Breast epithelium (tissue), 3 donors: ENCODE measurements around the gene TMEM117.

ENCODE experiments used
- POLR2A ChIP-seq: fragments of 450-650 bp; IDR thresholded peaks from one replicate; pipeline ENCODE4 v1.6.1; 2016; ENCODE audit warnings: antibody characterized with exemption, mild to moderate bottlenecking, moderate library complexity
- POLR2AphosphoS5 ChIP-seq, 3 donors: sonication (generic); formaldehyde crosslinking; IDR thresholded peaks; one replicate each; pipeline ENCODE4 v1.6.1; 2017; ENCODE audit warnings: antibody characterized with exemption in 3 of 3
- TF ChIP-seq, protein P1 (sequence below), 3 donors: fragments of 450-650 bp; IDR thresholded peaks; one replicate each; pipeline ENCODE4 v1.5.1; 2016 to 2017; ENCODE audit warnings: antibody characterized with exemption in 3 of 3, mild to moderate bottlenecking in 3 of 3, moderate library complexity in 3 of 3

DNA sequence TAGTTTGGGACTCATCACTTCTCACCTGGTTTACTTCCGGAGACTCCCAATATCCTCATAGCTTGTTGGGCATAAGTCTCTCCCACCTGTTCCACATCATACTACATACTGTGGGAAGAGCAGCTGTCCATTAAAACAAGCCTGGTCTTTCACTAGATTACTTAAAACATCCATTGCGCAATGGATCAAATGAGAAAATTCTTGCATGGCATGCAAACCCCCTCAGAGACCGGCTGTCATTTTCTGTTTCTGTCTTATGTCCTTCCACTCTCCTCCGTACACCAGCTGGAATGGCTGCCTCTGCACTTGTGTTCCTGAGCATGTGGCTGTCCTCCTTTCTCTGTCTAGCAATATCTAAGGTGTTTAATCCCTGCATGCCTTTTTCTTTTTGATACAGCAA is 265.6 kb downstream of the TMEM117 start:
- TF ChIP-seq, protein P1, sequence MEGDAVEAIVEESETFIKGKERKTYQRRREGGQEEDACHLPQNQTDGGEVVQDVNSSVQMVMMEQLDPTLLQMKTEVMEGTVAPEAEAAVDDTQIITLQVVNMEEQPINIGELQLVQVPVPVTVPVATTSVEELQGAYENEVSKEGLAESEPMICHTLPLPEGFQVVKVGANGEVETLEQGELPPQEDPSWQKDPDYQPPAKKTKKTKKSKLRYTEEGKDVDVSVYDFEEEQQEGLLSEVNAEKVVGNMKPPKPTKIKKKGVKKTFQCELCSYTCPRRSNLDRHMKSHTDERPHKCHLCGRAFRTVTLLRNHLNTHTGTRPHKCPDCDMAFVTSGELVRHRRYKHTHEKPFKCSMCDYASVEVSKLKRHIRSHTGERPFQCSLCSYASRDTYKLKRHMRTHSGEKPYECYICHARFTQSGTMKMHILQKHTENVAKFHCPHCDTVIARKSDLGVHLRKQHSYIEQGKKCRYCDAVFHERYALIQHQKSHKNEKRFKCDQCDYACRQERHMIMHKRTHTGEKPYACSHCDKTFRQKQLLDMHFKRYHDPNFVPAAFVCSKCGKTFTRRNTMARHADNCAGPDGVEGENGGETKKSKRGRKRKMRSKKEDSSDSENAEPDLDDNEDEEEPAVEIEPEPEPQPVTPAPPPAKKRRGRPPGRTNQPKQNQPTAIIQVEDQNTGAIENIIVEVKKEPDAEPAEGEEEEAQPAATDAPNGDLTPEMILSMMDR (IDR thresholded peaks at IDR 0.05): no peak
- TF ChIP-seq POLR2A: no peak
- no peak for TF ChIP-seq POLR2AphosphoS5 (IDR thresholded peaks at IDR 0.05)
